Measurements from ENCODE around the gene PLEKHH2.
A peak's percentile ranks its signal among the peaks of the same experiment; 100 is the strongest.
"Not testable (repeated sequence)": the region's sequence is repeated elsewhere in the genome, so short reads cannot be mapped to it uniquely, and the experiment has no call there.

PLEKHH2 gene

GRCh38 chr2:43636621-43637020, 439 bp upstream of the PLEKHH2 start:
- ATAC-seq (no peak), DNase-seq (peak; percentile 6)

GRCh38 chr2:43642363-43642762, 5.3 kb downstream of the PLEKHH2 start:
- no peak for ATAC-seq

GRCh38 chr2:43643680-43644079, 6.6 kb downstream of the PLEKHH2 start:
- no peak for ATAC-seq

More at GRCh38 chr2:43642363-43642762, 5.3 kb downstream of the PLEKHH2 start:
- DNase-seq = no peak

GRCh38 chr2:43648994-43649701, 12.1 kb downstream of the PLEKHH2 start:
- no peak for DNase-seq
- ATAC-seq = no peak

More at GRCh38 chr2:43643680-43644079, 6.6 kb downstream of the PLEKHH2 start:
- no peak for DNase-seq

- DNase-seq = no peak
- ATAC-seq = no peak
These were observed 16.4 kb downstream of the PLEKHH2 start for GRCh38 chr2:43653506-43653905.

GRCh38 chr2:43657241-43657640, 20.2 kb downstream of the PLEKHH2 start:
- ATAC-seq (no peak), DNase-seq (no peak)

- no peak for DNase-seq
- no peak for ATAC-seq
These were observed 38.7 kb downstream of the PLEKHH2 start for GRCh38 chr2:43675646-43676321.

- DNase-seq (peak; percentile 43), ATAC-seq (peak; percentile 61)
These were observed 39.4 kb downstream of the PLEKHH2 start, which contains the start of gene C1GALT1C1L for GRCh38 chr2:43676322-43677050. Gene C1GALT1C1L (minus strand): TSS chr2:43676429. CDS start chr2:43676322, 107 bp downstream.

GRCh38 chr2:43677783-43678182, 40.7 kb downstream of the PLEKHH2 start:
- ATAC-seq = not testable (repeated sequence)

GRCh38 chr2:43685357-43685756, 48.3 kb downstream of the PLEKHH2 start:
- ATAC-seq (no peak), DNase-seq (no peak)

More at GRCh38 chr2:43677783-43678182, 40.7 kb downstream of the PLEKHH2 start:
- DNase-seq = not testable (repeated sequence)

- no peak for DNase-seq
These were observed 52.9 kb downstream of the PLEKHH2 start for GRCh38 chr2:43689999-43690398.

GRCh38 chr2:43692428-43692994, 55.5 kb downstream of the PLEKHH2 start:
- DNase-seq (no peak), ATAC-seq (no peak)

More at GRCh38 chr2:43689999-43690398, 52.9 kb downstream of the PLEKHH2 start:
- ATAC-seq = no peak

- DNase-seq, ATAC-seq: not testable (repeated sequence)
These were observed 61.1 kb downstream of the PLEKHH2 start for GRCh38 chr2:43698140-43698539.

- no peak for ATAC-seq
These were observed 62.7 kb downstream of the PLEKHH2 start for GRCh38 chr2:43699761-43700160.

GRCh38 chr2:43701111-43701510, 64.1 kb downstream of the PLEKHH2 start:
- DNase-seq (no peak), ATAC-seq (no peak)

More at GRCh38 chr2:43699761-43700160, 62.7 kb downstream of the PLEKHH2 start:
- DNase-seq = no peak

GRCh38 chr2:43707255-43708015, 70.4 kb downstream of the PLEKHH2 start:
- ATAC-seq (no peak), DNase-seq (no peak)

GRCh38 chr2:43708178-43708577, 71.1 kb downstream of the PLEKHH2 start:
- ATAC-seq (no peak), DNase-seq (no peak)

- no peak for ATAC-seq
- DNase-seq = no peak
These were observed 71.8 kb downstream of the PLEKHH2 start for GRCh38 chr2:43708891-43709290.

GRCh38 chr2:43710866-43711265, 73.8 kb downstream of the PLEKHH2 start:
- DNase-seq = no peak
- ATAC-seq = no peak

- ATAC-seq = no peak
- no peak for DNase-seq
These were observed 77.1 kb downstream of the PLEKHH2 start for GRCh38 chr2:43714164-43714563.

GRCh38 chr2:43715300-43716098, 78.4 kb downstream of the PLEKHH2 start:
- DNase-seq (no peak), ATAC-seq (no peak)
